Measurements from ENCODE around the gene C1QTNF12. TPM values are rescaled to one million over a fixed set of nuclear protein-coding genes. Genes with fewer than 3 reads are reported as not detected.

C1QTNF12 gene
- total RNA-seq, 2 experiments from 2014 or later, result 1.2 to 1.4 TPM

DNA sequence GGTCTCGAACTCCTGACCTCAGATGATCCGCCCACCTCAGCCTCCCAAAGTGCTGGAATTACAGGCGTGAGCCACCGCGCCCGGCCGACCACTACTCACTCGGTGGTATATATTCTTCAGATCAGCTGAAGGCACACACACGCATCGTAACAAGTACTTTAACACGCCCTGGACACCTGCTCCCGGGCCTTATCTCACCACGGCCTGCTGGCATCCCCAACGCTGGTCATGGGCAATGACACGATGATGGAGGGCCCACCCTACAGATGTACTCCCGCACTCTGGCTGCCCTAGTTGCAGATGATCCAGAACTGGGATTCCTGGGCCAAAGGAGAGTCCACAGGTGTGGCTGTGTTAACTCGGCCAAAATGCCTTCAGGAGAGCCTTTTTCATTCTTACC lies 15.5 kb upstream of the C1QTNF12 start:
- H3K4me1 Mint-ChIP-seq, result peaks cover 13% of the 10 kb centered on the region
- no peak overlapping the region for H3K4me3 Mint-ChIP-seq
- no peak for DNase-seq
- H3K9me3 Mint-ChIP-seq, result no peaks in the 10 kb centered on the region
- peaks cover 32% of the 10 kb centered on the region for H3K36me3 Mint-ChIP-seq (ENCODE audit: low read depth)
- ChIA-PET POLR2A (no interaction called here), CTCF (interaction anchor here (1.1 to 1.5 kb wide), 2 partner anchors 18 to 89 kb away, joined by 5 read pairs; no protein-coding TSS in a partner anchor)
- H3K27me3 Mint-ChIP-seq, result no peaks in the 10 kb centered on the region
- peak overlapping the region; percentile 41 for H3K27ac Mint-ChIP-seq

GRCh38 chr1:1260843-1261560 lies 14.5 kb upstream of the C1QTNF12 start:
- H3K4me3 Mint-ChIP-seq, result no peak overlapping the region
- CTCF ChIA-PET, result interaction anchor here (0.6 to 1.5 kb wide), 5 partner anchors 10 to 135 kb away, joined by 3 to 5 read pairs (median 4); no protein-coding TSS in a partner anchor
- POLR2A ChIA-PET, result interaction anchor here (0.6 kb wide), 1 partner anchor 134 kb away, joined by 3 read pairs; no protein-coding TSS in a partner anchor
- no peaks in the 10 kb centered on the region for H3K9me3 Mint-ChIP-seq
- H3K27me3 Mint-ChIP-seq, result no peaks in the 10 kb centered on the region
- peak overlapping the region; percentile 65 for H3K27ac Mint-ChIP-seq
- no peak for DNase-seq
- H3K36me3 Mint-ChIP-seq (ENCODE audit: low read depth), result peaks cover 34% of the 10 kb centered on the region
- peaks cover 13% of the 10 kb centered on the region for H3K4me1 Mint-ChIP-seq

GRCh38 chr1:1259951-1260600 lies 13.6 kb upstream of the C1QTNF12 start:
- Mint-ChIP-seq H3K4me3 (no peak overlapping the region), H3K4me1 (peaks cover 13% of the 10 kb centered on the region), H3K27me3 (no peaks in the 10 kb centered on the region), H3K36me3 (ENCODE audit: low read depth) (peaks cover 41% of the 10 kb centered on the region), H3K27ac (no peak overlapping the region), H3K9me3 (no peaks in the 10 kb centered on the region)
- CTCF ChIA-PET, result interaction anchor here (1.3 kb wide), 1 partner anchor 9 kb away, joined by 4 read pairs; no protein-coding TSS in a partner anchor
- DNase-seq, result no peak
- POLR2A ChIA-PET, result no interaction called here

GRCh38 chr1:1259540-1259939 lies 13.0 kb upstream of the C1QTNF12 start:
- CTCF ChIA-PET, result interaction anchor here (1.3 kb wide), 1 partner anchor 9 kb away, joined by 4 read pairs; no protein-coding TSS in a partner anchor
- Mint-ChIP-seq H3K4me1 (peaks cover 13% of the 10 kb centered on the region), H3K4me3 (no peak overlapping the region)

DNA sequence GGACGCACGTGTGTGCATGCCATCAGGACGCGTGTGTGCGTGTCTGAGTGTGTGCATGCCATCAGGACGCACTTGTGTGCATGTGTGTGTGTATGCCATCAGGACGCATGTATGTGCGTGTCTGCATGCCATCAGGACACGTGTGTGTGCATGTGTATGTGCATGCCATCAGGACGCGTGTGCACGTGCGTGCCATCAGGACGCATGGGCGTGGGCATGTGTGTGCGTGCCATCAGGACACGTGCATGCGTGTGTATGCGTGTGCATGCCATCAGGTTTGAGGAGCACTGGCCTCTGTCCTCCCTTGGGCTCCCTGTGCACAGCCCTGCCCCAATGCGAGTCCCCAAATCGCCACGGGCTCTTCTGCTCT lies 12.6 kb upstream of the C1QTNF12 start:
- Mint-ChIP-seq H3K27me3 (no peaks in the 10 kb centered on the region), H3K36me3 (ENCODE audit: low read depth) (peaks cover 42% of the 10 kb centered on the region), H3K4me3 (no peak overlapping the region), H3K9me3 (no peaks in the 10 kb centered on the region), H3K4me1 (peaks cover 13% of the 10 kb centered on the region), H3K27ac (no peak overlapping the region)
- CTCF ChIA-PET, result interaction anchor here (1.9 kb wide), 1 partner anchor 12 kb away, joined by 6 read pairs; no protein-coding TSS in a partner anchor
- DNase-seq, result no peak
- POLR2A ChIA-PET, result no interaction called here

More at GRCh38 chr1:1259540-1259939, 13.0 kb upstream of the C1QTNF12 start:
- Mint-ChIP-seq H3K36me3 (ENCODE audit: low read depth) (peaks cover 42% of the 10 kb centered on the region), H3K27me3 (no peaks in the 10 kb centered on the region), H3K9me3 (no peaks in the 10 kb centered on the region), H3K27ac (no peak overlapping the region)
- DNase-seq, result no peak
- POLR2A ChIA-PET, result no interaction called here

DNA sequence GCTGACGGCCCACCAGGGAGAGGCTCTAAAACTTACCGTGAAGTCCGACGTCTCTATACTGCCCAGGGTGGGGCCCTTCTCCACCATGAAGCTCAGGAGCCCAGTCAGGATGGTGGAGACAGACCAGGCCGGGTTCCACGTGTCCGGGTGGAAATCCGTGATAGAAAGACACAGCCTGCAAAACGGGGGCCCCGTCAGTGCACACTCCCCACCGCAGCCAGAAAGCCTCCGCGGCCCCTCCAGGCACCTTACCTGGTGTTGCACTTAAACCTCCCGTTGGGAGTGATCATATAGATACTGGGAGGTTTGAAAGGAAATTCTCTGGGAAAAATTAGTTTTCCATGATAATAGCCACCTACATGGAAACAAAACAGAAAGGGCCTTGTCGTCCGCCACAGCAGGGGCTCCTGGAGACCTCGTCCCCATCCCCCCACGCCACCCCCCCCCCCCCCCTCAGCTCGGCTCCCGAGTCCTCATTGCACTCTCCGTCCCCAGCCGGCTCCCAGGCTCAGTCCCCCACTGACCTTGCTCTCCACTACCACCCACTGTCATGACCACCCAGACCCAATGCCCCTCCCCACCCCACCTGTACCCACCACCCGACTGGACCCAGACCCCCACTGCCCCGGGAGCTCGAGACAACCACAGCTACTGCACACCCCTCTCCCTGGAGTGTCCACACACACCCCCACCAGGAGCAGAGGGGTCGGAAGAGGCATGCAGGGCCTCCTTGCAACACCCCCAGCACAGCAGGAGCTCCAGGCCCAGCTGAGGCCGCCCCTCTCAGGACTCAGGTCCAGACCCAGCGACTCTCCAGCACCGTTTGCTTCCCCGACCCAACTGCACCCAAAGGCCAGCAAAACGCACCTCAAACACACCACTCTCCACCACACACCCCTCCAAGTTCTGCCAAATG lies 10.7 kb upstream of the C1QTNF12 start:
- CTCF ChIA-PET, result interaction anchor here (1.9 kb wide), 1 partner anchor 14 kb away, joined by 6 read pairs; no protein-coding TSS in a partner anchor
- peak overlapping the region; percentile 41 for H3K27ac Mint-ChIP-seq
- peaks cover 44% of the 10 kb centered on the region for H3K36me3 Mint-ChIP-seq (ENCODE audit: low read depth)
- H3K4me3 Mint-ChIP-seq, result no peak overlapping the region
- peaks cover 10% of the 10 kb centered on the region for H3K4me1 Mint-ChIP-seq
- no peaks in the 10 kb centered on the region for H3K27me3 Mint-ChIP-seq
- POLR2A ChIA-PET, result no interaction called here
- no peak for DNase-seq
- no peaks in the 10 kb centered on the region for H3K9me3 Mint-ChIP-seq

DNA sequence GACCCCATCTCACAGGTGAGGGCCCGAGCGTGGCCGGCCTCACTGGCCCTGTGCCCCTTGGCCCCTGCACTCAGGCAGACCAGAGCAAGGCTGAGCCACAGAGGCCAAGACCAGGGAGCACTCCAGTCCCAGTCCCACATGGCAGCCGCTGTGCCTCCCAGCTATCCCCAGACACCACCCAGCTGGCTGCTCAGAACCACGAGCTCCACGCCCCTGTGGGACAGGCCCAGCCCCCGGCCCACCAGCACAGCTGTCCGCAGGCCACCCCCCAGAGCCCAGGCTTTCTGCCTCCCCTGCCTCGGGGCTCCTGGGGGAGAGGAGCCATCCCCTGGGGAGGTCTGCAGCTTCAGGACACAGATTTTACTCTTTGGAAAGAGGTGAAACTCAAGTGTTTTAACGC lies 9.1 kb upstream of the C1QTNF12 start:
- H3K9me3 Mint-ChIP-seq, result no peaks in the 10 kb centered on the region
- no peak overlapping the region for H3K27ac Mint-ChIP-seq
- ChIA-PET CTCF (interaction anchor here (0.5 to 1.1 kb wide), 2 partner anchors 134 to 486 kb away, joined by 3 to 4 read pairs; no protein-coding TSS in a partner anchor), POLR2A (no interaction called here)
- H3K36me3 Mint-ChIP-seq (ENCODE audit: low read depth), result peaks cover 35% of the 10 kb centered on the region
- H3K27me3 Mint-ChIP-seq, result no peaks in the 10 kb centered on the region
- H3K4me1 Mint-ChIP-seq, result peaks cover 9% of the 10 kb centered on the region
- no peak for DNase-seq
- H3K4me3 Mint-ChIP-seq, result no peak overlapping the region

DNA sequence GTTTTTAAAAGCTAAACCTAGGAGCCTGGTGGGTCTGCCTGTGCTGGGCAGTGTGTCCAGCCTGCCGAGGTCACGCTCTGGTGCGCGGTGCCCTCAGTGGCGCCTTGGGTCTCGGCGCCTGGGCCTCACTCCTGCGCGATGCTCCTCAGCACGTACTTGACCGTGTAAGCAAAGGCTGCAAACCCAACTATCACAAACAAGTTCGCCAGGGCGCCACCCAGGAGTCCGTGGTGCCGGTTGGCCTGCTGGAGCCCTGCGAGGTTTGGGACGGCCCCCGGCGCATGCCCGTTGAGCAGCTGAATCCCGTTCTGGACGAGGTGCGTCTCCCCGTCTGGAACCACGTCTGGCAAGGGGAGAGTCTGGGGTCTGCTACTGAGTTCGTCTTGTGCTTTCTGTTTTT lies 8.6 kb upstream of the C1QTNF12 start:
- no peak for DNase-seq
- POLR2A ChIA-PET, result no interaction called here
- no peaks in the 10 kb centered on the region for H3K9me3 Mint-ChIP-seq
- CTCF ChIA-PET, result interaction anchor here (0.5 to 1.1 kb wide), 2 partner anchors 134 to 487 kb away, joined by 3 to 4 read pairs; no protein-coding TSS in a partner anchor
- H3K36me3 Mint-ChIP-seq (ENCODE audit: low read depth), result peaks cover 35% of the 10 kb centered on the region
- no peak overlapping the region for H3K27ac Mint-ChIP-seq
- no peak overlapping the region for H3K4me3 Mint-ChIP-seq
- H3K4me1 Mint-ChIP-seq, result peaks cover 12% of the 10 kb centered on the region
- H3K27me3 Mint-ChIP-seq, result no peaks in the 10 kb centered on the region

DNA sequence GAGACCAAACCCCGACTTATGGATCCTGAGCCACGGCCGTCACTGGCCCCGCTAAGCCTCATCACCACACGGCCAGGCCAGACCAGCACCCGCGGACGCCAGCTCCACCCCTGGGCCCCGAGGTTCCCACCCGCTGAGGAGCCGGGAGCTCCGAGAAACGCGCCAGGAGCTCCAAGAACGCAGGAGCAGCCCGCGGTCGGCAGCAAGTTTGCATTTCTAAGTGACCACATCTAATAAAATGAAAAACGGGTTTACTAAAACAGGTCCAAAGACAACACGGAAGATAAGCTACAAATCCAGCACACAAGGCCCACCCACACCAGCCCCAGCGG lies 8.1 kb upstream of the C1QTNF12 start:
- ChIA-PET POLR2A (no interaction called here), CTCF (no interaction called here)
- Mint-ChIP-seq H3K36me3 (ENCODE audit: low read depth) (peaks cover 31% of the 10 kb centered on the region), H3K27ac (no peak overlapping the region), H3K4me3 (no peak overlapping the region), H3K27me3 (no peaks in the 10 kb centered on the region), H3K9me3 (no peaks in the 10 kb centered on the region), H3K4me1 (peaks cover 12% of the 10 kb centered on the region)
- DNase-seq, result no peak

DNA sequence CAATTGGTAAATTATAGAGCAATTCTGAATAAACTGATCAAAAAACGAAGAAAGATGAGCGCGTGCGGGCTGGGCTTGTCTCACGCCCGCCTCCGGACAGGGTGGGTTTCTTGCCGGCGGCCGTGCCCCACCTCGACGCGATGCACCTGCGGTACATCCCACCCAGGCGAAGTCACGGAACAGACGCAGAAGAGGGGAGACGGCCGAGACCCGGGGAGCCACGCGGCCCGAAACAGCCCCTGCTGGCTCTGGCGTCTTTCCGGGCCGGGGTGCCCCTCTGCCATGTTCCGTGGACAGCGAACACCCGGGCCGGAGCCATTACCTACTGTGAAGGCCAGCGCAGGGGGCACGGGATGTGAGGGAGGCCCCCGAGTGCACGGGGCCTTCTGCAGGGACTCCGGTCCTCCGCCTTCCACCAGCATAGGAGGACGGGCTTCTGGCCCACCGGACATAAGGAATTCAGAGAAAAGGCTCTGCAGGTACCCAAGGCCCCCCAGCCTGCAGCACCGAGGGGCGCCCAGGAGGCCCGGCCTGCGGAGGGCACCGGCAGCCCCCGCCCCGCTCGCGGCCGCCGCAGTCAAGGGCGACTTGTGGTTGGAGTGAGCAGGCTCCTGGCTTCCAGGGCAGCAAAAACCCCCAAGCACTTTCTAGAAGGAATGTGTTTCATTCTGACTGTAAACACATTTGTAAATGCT lies 7.6 kb upstream of the C1QTNF12 start:
- no peak for DNase-seq
- CTCF ChIA-PET, result no interaction called here
- no peaks in the 10 kb centered on the region for H3K9me3 Mint-ChIP-seq

DNA sequence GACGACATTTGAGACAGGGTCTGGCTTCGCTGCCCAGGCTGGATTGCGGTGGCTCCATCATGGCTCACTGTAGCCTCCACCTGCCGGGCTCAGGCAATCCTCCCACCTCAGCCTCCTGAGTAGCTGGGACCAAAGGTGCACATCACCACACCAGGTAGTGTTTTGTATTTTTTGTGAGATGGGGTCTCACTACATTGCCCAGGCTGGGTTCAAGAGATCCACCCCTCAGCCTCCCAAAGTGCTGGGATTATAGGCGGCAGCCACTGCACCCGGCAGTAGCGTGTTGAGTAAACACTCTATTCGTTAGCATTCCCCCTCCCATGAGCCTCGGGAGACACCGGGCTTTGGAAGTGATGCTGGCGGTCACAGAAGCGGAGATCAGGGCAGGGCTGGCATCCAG lies 6.8 kb upstream of the C1QTNF12 start:
- H3K27ac Mint-ChIP-seq, result peak overlapping the region; percentile 64
- CTCF ChIA-PET, result no interaction called here

More for the DNA sequence above, 7.6 kb upstream of the C1QTNF12 start:
- H3K27me3 Mint-ChIP-seq, result no peaks in the 10 kb centered on the region
- H3K4me3 Mint-ChIP-seq, result no peak overlapping the region
- H3K27ac Mint-ChIP-seq, result no peak overlapping the region
- H3K36me3 Mint-ChIP-seq (ENCODE audit: low read depth), result peaks cover 27% of the 10 kb centered on the region
- peaks cover 12% of the 10 kb centered on the region for H3K4me1 Mint-ChIP-seq
- POLR2A ChIA-PET, result no interaction called here

DNA sequence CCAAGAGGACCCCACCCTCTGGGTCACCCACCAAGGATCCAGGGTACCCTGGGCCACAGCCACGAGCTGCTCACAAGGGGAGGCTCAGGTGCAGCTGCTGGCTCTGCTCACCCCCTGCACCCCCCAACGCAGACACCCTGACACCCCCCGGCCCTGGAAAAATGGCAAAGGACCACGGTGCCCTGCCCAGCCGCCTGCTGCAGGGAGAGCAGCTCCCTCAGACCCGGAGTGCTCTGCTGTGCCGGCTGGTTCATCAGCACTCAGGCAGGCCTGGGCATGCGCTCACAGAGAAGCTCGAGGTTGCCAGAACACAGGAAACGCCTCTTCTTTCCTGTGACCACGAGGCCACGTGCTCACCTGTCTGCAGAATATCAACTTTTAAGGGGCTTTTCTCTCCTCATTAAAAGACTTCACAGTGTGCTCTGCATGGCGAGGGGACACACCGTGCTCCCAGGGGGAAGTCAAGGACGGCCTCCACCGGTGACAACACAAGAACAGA lies 4.3 kb upstream of the C1QTNF12 start:
- ChIA-PET CTCF (interaction anchor here (0.6 to 1.6 kb wide), 7 partner anchors 9 to 210 kb away, joined by 3 to 9 read pairs (median 4); no protein-coding TSS in a partner anchor), POLR2A (no interaction called here)
- Mint-ChIP-seq H3K9me3 (no peaks in the 10 kb centered on the region), H3K36me3 (ENCODE audit: low read depth) (peaks cover 18% of the 10 kb centered on the region), H3K27me3 (peaks cover 5% of the 10 kb centered on the region), H3K4me3 (no peak overlapping the region), H3K4me1 (peaks cover 9% of the 10 kb centered on the region), H3K27ac (peak overlapping the region; percentile 71)
- DNase-seq, result no peak

More for the DNA sequence above, 6.8 kb upstream of the C1QTNF12 start:
- Mint-ChIP-seq H3K4me3 (no peak overlapping the region), H3K27me3 (no peaks in the 10 kb centered on the region), H3K36me3 (ENCODE audit: low read depth) (peaks cover 27% of the 10 kb centered on the region), H3K9me3 (no peaks in the 10 kb centered on the region), H3K4me1 (peaks cover 9% of the 10 kb centered on the region)
- POLR2A ChIA-PET, result no interaction called here
- DNase-seq, result no peak
